Activated T-helper 1 cell treated with Interleukin-2 at 50 U/mL for 16 hours (primary cell): Measurements from ENCODE around the gene IP6K1.
"Not testable (repeated sequence)": the region's sequence is repeated elsewhere in the genome, so short reads cannot be mapped to it uniquely, and the experiment has no call there.

Experiments
- DNase-seq: peaks from one replicate; pipeline ENCODE4 v3.0.0-alpha.2; 2020; ENCODE audit warnings: low read depth

Gene IP6K1

GRCh38 chr3:49786357-49787181 lies at the start of gene IP6K1:
IP6K1 (minus strand) TSS chr3:49786542; CDS start chr3:49748040, 38,502 bp downstream.
- peak; percentile 99 for DNase-seq

GRCh38 chr3:49831341-49831740 lies 45.0 kb upstream of the IP6K1 start:
- no peak for DNase-seq

- no peak for DNase-seq
Measured at GRCh38 chr3:49826016-49826415, 39.7 kb upstream of the IP6K1 start.

- not testable (repeated sequence) for DNase-seq
Measured at GRCh38 chr3:49823131-49823530, 36.8 kb upstream of the IP6K1 start.

GRCh38 chr3:49813497-49814174 lies 27.3 kb upstream of the IP6K1 start, which contains the start of gene UBA7:
UBA7 (minus strand) TSS chr3:49813953; CDS start chr3:49813787, 166 bp downstream.
- no peak for DNase-seq

- DNase-seq, result no peak
Measured at GRCh38 chr3:49812916-49813496, 26.7 kb upstream of the IP6K1 start.

- DNase-seq, result no peak
Measured at GRCh38 chr3:49807431-49808114, 21.2 kb upstream of the IP6K1 start.

- no peak for DNase-seq
Measured at GRCh38 chr3:49806850-49807249, 20.5 kb upstream of the IP6K1 start.

- no peak for DNase-seq
Measured at GRCh38 chr3:49805897-49806701, 19.8 kb upstream of the IP6K1 start.

- DNase-seq, result no peak
Measured at GRCh38 chr3:49805367-49805782, 19.0 kb upstream of the IP6K1 start.

GRCh38 chr3:49804141-49805041 lies 18.0 kb upstream of the IP6K1 start:
- DNase-seq, result no peak

- DNase-seq, result no peak
Measured at GRCh38 chr3:49803465-49804140, 17.3 kb upstream of the IP6K1 start.

- DNase-seq, result peak; percentile 79
Measured at GRCh38 chr3:49802719-49803464, 16.6 kb upstream of the IP6K1 start, which contains the start of gene INKA1. INKA1 (plus strand) TSS chr3:49803261; CDS start chr3:49803393, 132 bp downstream.

- DNase-seq, result no peak
Measured at GRCh38 chr3:49801160-49801559, 14.8 kb upstream of the IP6K1 start.

GRCh38 chr3:49799761-49800160 lies 13.4 kb upstream of the IP6K1 start, which contains the start of gene CDHR4:
CDHR4 (minus strand) TSS chr3:49799873; CDS start chr3:49799812, 61 bp downstream.
- DNase-seq, result no peak

- DNase-seq, result no peak
Measured at GRCh38 chr3:49799105-49799504, 12.8 kb upstream of the IP6K1 start.

GRCh38 chr3:49794926-49795905 lies 8.9 kb upstream of the IP6K1 start:
- no peak for DNase-seq

GRCh38 chr3:49794431-49794830 lies 8.1 kb upstream of the IP6K1 start:
- DNase-seq, result no peak
